ENCODE results near the gene COQ6. TPM values are rescaled to one million over a fixed set of nuclear protein-coding genes. Genes with fewer than 3 reads are reported as not detected.

The COQ6 gene
- 82.3 and 95.6 TPM in 2 replicates for polyA plus RNA-seq
- polyA minus RNA-seq = 27.5 and 32.8 TPM in 2 replicates

DNA sequence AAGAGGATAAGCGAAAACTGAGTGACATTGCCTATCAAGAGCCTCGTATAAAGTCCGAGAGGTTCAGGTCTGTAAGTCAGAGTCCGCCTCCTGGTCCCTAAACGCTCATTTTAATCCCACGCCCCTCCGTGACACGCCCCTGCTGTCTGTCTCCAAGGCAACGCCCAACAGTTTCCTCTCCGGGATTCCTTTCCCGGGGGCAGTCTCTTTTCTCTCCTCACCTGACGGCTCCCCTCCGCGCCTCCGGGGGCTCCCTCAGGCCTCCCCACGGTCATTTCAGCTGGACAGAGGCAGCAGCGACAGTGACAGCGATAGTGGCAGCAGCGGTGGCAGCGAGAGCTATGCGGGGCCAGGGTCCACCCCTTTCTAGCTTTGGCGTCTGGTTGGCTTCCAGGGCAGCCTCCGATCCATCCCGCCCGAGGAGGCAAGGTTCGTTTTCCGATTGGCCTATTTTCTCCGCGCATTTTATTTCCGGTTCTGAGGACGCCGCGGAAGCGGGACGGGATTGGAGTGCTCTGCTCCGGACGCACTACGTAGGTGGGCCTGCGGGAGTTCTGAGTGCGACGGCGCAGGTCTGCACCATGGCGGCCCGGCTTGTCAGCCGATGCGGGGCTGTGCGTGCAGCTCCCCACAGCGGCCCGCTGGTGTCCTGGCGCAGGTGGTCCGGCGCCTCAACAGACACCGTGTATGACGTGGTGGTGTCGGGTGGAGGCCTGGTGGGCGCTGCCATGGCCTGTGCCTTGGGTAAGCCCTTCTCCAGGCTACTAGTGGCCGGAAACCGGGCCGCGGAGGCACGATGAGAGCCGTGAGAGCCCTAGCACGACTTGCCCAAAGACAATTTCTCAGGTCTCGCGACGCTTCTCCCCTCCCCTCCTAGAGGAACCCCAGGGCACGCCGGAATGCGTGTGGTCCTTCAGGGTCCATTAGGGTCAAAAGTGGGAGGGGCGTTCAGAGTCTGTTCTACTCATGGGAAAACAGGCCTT is at the start of gene COQ6, which contains the start of gene FAM161B:
TSS of gene COQ6 (plus strand) at position 551 of the 983 bp plus-strand sequence. CDS start at position 582, 31 bp downstream.
TSS of gene FAM161B (minus strand) at position 343 of the 983 bp plus-strand sequence. CDS start at position 275, 68 bp downstream.
- Histone ChIP-seq H3K79me2 (replicated peaks; ENCODE audit: insufficient read depth, low read length) (peaks cover 9% of the 10 kb centered on the region), H3K9ac (ENCODE audit: low read length) (peak within 1 kb of the TSS; percentile 89), H3K4me2 (ENCODE audit: low read length) (peak within 1 kb of the TSS; percentile 97), H3K36me3 (ENCODE audit: insufficient read depth, low read length) (no peaks in the 10 kb centered on the region), H3K4me3 (ENCODE audit: low read length) (peak within 1 kb of the TSS; percentile 89), H3K9me3 (ENCODE audit: low read length) (no peaks in the 10 kb centered on the region), H4K20me1 (ENCODE audit: insufficient read depth) (no peaks in the 10 kb centered on the region), H3F3A (ENCODE audit: insufficient read depth, low read length, poor library complexity, severe bottlenecking) (no peaks in the 10 kb centered on the region), H3K9me2 (ENCODE audit: insufficient read depth, low read length) (no peaks in the 10 kb centered on the region), H3K27me3 (ENCODE audit: insufficient read depth, low read depth, low read length) (no peaks in the 10 kb centered on the region), H3K27ac (ENCODE audit: low read length) (peak within 1 kb of the TSS; percentile 92), H2AFZ (ENCODE audit: low read depth, low read length) (peak within 1 kb of the TSS; percentile 78)
- peak; percentile 98 for TF ChIP-seq POLR2AphosphoS5 (IDR thresholded peaks at IDR 0.05)
- peak; percentile 73 for TF ChIP-seq CTCF (IDR thresholded peaks at IDR 0.05; ENCODE audit: poor library complexity, severe bottlenecking)
- TF ChIP-seq EZH2 (IDR thresholded peaks at IDR 0.05; ENCODE audit: borderline replicate concordance, insufficient read depth, low read length, poor library complexity, severe bottlenecking) = no peak
- TF ChIP-seq REST (IDR thresholded peaks at IDR 0.05; ENCODE audit: borderline replicate concordance) = peak; percentile 80
- TF ChIP-seq TAF1 (IDR thresholded peaks at IDR 0.05; ENCODE audit: low read depth) = peak; percentile 78
- peak; percentile 91 for TF ChIP-seq MXI1 (conservative IDR thresholded peaks at IDR 0.05; ENCODE audit: poor library complexity, severe bottlenecking)
- peak; percentile 64 for TF ChIP-seq SMC3 (conservative IDR thresholded peaks at IDR 0.05; ENCODE audit: poor library complexity)
- TF ChIP-seq EP300 (conservative IDR thresholded peaks at IDR 0.05; ENCODE audit: poor library complexity, severe bottlenecking) = peak; percentile 60
- peak; percentile 72 for TF ChIP-seq RAD21 (conservative IDR thresholded peaks at IDR 0.05)

- Histone ChIP-seq H3K9me3 (ENCODE audit: low read length) (no peaks in the 10 kb centered on the region), H3K9ac (ENCODE audit: low read length) (no peak overlapping the region), H3K27ac (ENCODE audit: low read length) (no peak overlapping the region), H3K79me2 (replicated peaks; ENCODE audit: insufficient read depth, low read length) (no peaks in the 10 kb centered on the region), H3K9me2 (ENCODE audit: insufficient read depth, low read length) (no peaks in the 10 kb centered on the region), H3K4me2 (ENCODE audit: low read length) (no peak overlapping the region), H3F3A (ENCODE audit: insufficient read depth, low read length, poor library complexity, severe bottlenecking) (no peaks in the 10 kb centered on the region), H3K27me3 (ENCODE audit: insufficient read depth, low read depth, low read length) (no peaks in the 10 kb centered on the region), H3K4me3 (ENCODE audit: low read length) (no peak overlapping the region), H3K36me3 (ENCODE audit: insufficient read depth, low read length) (peaks cover 9% of the 10 kb centered on the region), H4K20me1 (ENCODE audit: insufficient read depth) (no peaks in the 10 kb centered on the region), H2AFZ (ENCODE audit: low read depth, low read length) (no peak overlapping the region)
- TF ChIP-seq POLR2AphosphoS5 (IDR thresholded peaks at IDR 0.05) (no peak), MXI1 (conservative IDR thresholded peaks at IDR 0.05; ENCODE audit: poor library complexity, severe bottlenecking) (no peak), TAF1 (IDR thresholded peaks at IDR 0.05; ENCODE audit: low read depth) (no peak), CTCF (IDR thresholded peaks at IDR 0.05; ENCODE audit: poor library complexity, severe bottlenecking) (no peak), REST (IDR thresholded peaks at IDR 0.05; ENCODE audit: borderline replicate concordance) (no peak), EZH2 (IDR thresholded peaks at IDR 0.05; ENCODE audit: borderline replicate concordance, insufficient read depth, low read length, poor library complexity, severe bottlenecking) (no peak), RAD21 (conservative IDR thresholded peaks at IDR 0.05) (no peak), EP300 (conservative IDR thresholded peaks at IDR 0.05; ENCODE audit: poor library complexity, severe bottlenecking) (no peak)
These were observed 47.1 kb upstream of the COQ6 start for GRCh38 chr14:73903028-73903427.

All from neural cell (in vitro differentiated cells).